ENCODE data around the gene CCDC149. TPM values are rescaled to one million over a fixed set of nuclear protein-coding genes. Genes with fewer than 3 reads are reported as not detected.

The CCDC149 gene
- total and polyA plus RNA-seq, 5 experiments from 2014 or later: 0.21 TPM; not detected in 4

DNA sequence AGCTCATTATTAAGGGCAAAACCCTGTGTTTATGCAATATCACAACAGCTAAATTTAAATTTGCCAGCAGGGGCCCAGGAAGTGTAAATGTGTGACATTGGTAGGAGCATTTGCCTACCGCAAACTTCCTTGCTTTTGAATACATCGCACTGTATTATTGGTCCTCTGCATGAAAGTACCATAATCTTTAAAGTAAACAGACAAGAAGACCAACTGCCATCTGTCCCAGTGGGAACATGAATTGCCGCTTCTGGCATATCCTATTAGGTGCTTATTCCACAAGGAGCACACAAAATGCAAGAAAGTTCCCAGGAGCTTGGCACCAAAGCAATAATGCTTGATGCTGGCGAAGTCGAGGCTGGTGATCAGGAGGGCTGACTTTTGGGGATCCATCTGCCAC, 66.1 kb downstream of the CCDC149 start:
- POLR2A ChIA-PET: no interaction called here
- no peak for DNase-seq
- Mint-ChIP-seq H3K4me3 (no peak overlapping the region), H3K27ac (no peak overlapping the region), H3K9me3 (no peaks in the 10 kb centered on the region), H3K4me1 (no peaks in the 10 kb centered on the region), H3K27me3 (peaks cover 0 to 15% (median 0%) of the 10 kb centered on the region in 5 donors), H3K36me3 (no peaks in the 10 kb centered on the region)
- ATAC-seq: no peak

DNA sequence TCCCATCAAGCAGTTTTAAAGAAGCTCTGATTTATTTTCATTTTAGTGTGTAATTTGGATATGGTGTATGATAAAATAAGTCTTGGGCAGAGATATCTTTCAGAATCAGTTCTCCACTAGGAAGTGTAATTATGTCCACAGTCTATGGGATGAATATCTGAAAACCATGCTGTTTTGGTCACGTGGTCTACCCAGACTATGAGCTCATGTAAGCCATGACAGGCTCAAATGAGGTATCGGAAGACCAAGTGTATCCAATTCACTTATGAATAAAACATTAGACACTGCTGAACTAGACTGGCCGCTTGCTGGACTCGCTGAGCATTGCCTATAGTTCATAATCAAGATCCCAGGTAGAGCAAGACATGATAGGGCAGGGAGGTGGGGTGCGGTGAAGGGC, 66.9 kb downstream of the CCDC149 start:
- POLR2A ChIA-PET: no interaction called here
- Mint-ChIP-seq H3K4me1 (no peaks in the 10 kb centered on the region), H3K27ac (no peak overlapping the region), H3K27me3 (peaks cover 0 to 15% (median 0%) of the 10 kb centered on the region in 5 donors), H3K9me3 (no peaks in the 10 kb centered on the region), H3K36me3 (no peaks in the 10 kb centered on the region), H3K4me3 (no peak overlapping the region)
- DNase-seq: no peak
- no peak for ATAC-seq

DNA sequence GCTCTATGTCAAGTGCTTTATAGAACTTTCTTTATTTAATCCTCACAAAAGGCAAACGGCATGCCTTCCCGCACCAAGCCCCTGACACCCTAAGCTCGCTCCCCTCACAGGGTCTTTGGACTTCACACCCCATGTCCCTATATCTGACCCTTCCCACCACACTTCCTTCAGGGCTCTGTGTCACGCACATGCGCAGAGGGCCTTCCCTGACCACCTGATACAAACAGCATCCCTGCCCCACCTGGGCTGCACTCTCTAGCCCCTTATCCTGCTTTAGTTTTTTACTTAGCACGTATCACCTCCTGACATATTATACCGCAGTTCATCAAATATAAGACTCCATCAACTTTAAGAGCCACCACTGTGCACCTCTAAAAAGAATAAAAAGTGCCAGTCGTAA, 67.7 kb downstream of the CCDC149 start:
- POLR2A ChIA-PET: no interaction called here
- no peaks in the 10 kb centered on the region for H3K36me3 Mint-ChIP-seq
- no peaks in the 10 kb centered on the region for H3K9me3 Mint-ChIP-seq
- peaks cover 0 to 13% (median 0%) of the 10 kb centered on the region in 5 donors for H3K27me3 Mint-ChIP-seq
- H3K4me3 Mint-ChIP-seq: peak overlapping the region in 1 of 10 donors; percentile 12
- no peak overlapping the region for H3K27ac Mint-ChIP-seq
- DNase-seq (no peak), ATAC-seq (no peak)
- H3K4me1 Mint-ChIP-seq: no peaks in the 10 kb centered on the region

DNA sequence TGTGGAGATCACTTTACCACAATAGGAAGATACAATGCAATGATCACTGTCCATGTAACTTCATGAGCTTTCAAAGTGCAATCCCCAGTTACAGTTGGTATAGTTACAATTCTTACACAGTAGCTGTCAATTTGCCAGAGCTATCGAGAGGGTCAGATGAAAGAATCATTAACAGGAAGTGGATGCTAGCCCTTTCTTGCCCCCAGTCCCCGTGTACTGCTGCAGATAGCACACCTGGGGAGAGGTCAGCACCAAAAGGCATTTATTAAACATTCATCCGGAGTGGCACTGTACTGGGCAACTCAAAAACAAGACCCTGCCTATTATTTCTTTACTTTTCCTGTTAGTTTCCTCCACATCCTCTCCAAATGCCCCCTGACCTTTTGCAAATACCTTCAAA, 69.7 kb downstream of the CCDC149 start:
- H3K27ac Mint-ChIP-seq: no peak overlapping the region
- no peak for ATAC-seq
- POLR2A ChIA-PET: no interaction called here

DNA sequence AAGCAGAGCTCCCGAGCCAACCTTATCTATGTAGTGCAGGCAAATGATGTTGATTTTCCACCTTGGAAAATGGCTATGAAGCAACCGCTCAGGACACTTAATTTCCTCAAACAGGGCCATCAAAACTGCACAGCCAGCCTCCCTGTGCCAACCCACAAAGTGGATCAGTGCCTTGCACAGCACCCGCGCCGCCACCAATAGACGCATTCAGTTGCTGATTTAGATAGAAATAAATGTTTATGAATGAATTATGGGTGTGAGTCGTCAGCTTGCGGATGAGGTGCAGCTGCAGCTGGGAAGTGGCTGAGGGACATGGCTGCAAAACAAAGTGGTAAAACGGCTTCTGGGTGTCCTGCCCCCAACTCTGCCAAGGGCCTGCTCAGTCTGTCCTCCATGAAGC, 70.5 kb downstream of the CCDC149 start:
- POLR2A ChIA-PET: no interaction called here
- H3K9me3 Mint-ChIP-seq: no peaks in the 10 kb centered on the region
- H3K4me1 Mint-ChIP-seq: no peaks in the 10 kb centered on the region
- H3K27ac Mint-ChIP-seq: no peak overlapping the region
- DNase-seq (no peak), ATAC-seq (no peak)
- H3K36me3 Mint-ChIP-seq: no peaks in the 10 kb centered on the region
- no peak overlapping the region for H3K4me3 Mint-ChIP-seq
- H3K27me3 Mint-ChIP-seq: peaks cover 0 to 10% (median 0%) of the 10 kb centered on the region in 5 donors

More for the DNA sequence above, 69.7 kb downstream of the CCDC149 start:
- Mint-ChIP-seq H3K36me3 (no peaks in the 10 kb centered on the region), H3K27me3 (peaks cover 0 to 10% (median 0%) of the 10 kb centered on the region in 5 donors), H3K4me1 (no peaks in the 10 kb centered on the region), H3K9me3 (no peaks in the 10 kb centered on the region), H3K4me3 (no peak overlapping the region)
- no peak for DNase-seq

DNA sequence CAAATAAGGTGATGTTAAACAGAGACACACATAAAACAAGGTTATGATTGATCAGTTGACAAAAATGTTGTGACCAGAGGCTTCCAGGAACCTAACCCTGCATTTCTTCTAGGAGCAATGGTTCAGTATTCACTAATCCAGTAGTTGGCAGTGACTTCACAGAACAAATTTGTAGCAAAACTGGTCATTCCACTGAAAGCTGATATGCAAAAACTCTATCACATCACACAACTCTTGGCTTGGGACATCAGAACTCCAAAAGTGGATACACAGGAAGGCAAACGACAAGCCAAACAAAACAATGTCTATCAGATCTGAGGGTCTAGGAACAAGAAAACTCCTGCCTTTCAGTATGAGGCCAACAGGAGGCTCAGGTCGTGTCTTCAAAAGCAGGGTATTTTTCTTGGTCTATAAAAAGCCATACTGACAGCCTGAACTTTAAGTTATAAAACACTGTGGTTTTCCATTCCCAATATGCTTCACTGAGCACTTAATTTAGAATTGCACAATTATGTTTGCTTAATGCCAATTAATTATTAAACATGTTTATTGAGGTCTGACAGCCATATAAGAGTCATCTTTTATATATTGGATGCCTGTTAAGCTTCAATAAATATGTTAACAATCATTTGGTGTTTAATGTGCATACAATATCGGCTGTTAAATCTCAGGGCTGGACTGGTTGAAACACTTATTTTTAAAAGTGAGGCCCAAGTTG, 71.9 kb downstream of the CCDC149 start:
- Mint-ChIP-seq H3K27ac (no peak overlapping the region), H3K9me3 (no peaks in the 10 kb centered on the region), H3K36me3 (no peaks in the 10 kb centered on the region), H3K4me1 (no peaks in the 10 kb centered on the region), H3K4me3 (no peak overlapping the region), H3K27me3 (peaks cover 0 to 10% (median 0%) of the 10 kb centered on the region in 5 donors)
- DNase-seq (no peak), ATAC-seq (no peak)
- POLR2A ChIA-PET: no interaction called here

DNA sequence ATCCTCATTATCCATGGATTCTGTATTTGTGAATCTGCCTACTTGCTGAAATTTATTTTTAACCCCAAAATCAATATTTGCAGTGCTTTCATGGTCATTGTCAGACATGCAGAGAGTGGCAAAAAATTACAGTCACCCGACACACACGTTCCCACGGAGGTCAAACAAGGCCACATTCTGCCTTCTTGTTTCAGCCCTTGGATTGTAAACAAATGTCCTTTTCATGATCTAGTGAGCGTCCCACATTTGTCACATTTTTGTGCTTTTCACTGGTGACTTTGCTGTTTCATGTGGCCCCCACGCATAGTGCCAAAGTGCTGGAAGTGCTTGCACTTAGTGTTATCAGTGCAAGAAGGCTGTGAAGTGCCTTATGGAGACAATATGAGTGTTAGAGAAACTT, 72.5 kb downstream of the CCDC149 start:
- ATAC-seq: no peak
- no peaks in the 10 kb centered on the region for H3K9me3 Mint-ChIP-seq
- no peaks in the 10 kb centered on the region for H3K4me1 Mint-ChIP-seq
- H3K27ac Mint-ChIP-seq: no peak overlapping the region
- no peak for DNase-seq
- POLR2A ChIA-PET: no interaction called here
- H3K27me3 Mint-ChIP-seq: peaks cover 0 to 8% (median 0%) of the 10 kb centered on the region in 5 donors
- H3K4me3 Mint-ChIP-seq: no peak overlapping the region
- H3K36me3 Mint-ChIP-seq: no peaks in the 10 kb centered on the region

DNA sequence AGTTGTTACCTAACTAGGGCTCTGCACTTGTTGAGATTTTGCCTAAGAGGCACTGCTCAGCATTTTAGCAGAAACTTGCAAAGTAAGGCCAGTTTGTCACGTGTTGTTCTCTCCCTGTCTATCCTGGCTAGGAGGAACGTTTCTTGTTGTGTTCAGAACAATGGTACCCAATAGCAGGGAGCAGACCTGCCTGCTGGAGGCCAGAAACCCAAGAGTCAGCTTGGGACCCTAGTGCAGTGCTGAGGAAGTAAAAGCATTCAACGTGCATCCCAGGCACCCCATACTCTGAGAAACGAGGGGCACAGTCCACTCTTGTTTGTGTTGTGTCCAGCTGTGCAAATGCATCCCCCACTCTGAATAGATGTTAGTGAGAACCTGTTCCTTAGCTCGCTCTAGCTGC, 75.1 kb downstream of the CCDC149 start:
- H3K27me3 Mint-ChIP-seq: no peaks in the 10 kb centered on the region
- no peak overlapping the region for H3K27ac Mint-ChIP-seq
- ATAC-seq: no peak
- POLR2A ChIA-PET: no interaction called here
- no peak for DNase-seq
- no peaks in the 10 kb centered on the region for H3K9me3 Mint-ChIP-seq
- H3K36me3 Mint-ChIP-seq: no peaks in the 10 kb centered on the region
- no peaks in the 10 kb centered on the region for H3K4me1 Mint-ChIP-seq
- no peak overlapping the region for H3K4me3 Mint-ChIP-seq

DNA sequence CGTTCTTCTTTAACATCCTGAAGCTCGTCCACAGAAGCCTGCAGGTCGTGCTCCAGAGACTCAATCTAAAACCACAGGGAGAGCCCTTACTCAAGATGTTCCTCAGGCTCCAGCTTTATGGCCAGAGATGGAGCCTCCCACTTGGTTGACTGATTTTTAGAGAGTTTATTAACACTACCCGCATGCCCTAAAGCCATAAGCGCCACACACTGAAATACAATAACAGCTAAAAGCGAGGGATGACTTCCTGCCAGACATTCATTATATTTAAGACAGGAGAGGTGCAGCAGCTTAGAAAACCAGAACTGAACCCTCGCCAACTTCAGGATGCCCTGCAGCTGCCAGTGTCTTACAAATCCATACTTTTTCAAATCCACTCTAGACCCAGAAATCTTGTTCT, 75.5 kb downstream of the CCDC149 start:
- H3K4me3 Mint-ChIP-seq: no peak overlapping the region
- DNase-seq (no peak), ATAC-seq (no peak)
- POLR2A ChIA-PET: no interaction called here
- H3K9me3 Mint-ChIP-seq: no peaks in the 10 kb centered on the region
- no peaks in the 10 kb centered on the region for H3K27me3 Mint-ChIP-seq
- no peak overlapping the region for H3K27ac Mint-ChIP-seq
- no peaks in the 10 kb centered on the region for H3K4me1 Mint-ChIP-seq
- H3K36me3 Mint-ChIP-seq: no peaks in the 10 kb centered on the region

DNA sequence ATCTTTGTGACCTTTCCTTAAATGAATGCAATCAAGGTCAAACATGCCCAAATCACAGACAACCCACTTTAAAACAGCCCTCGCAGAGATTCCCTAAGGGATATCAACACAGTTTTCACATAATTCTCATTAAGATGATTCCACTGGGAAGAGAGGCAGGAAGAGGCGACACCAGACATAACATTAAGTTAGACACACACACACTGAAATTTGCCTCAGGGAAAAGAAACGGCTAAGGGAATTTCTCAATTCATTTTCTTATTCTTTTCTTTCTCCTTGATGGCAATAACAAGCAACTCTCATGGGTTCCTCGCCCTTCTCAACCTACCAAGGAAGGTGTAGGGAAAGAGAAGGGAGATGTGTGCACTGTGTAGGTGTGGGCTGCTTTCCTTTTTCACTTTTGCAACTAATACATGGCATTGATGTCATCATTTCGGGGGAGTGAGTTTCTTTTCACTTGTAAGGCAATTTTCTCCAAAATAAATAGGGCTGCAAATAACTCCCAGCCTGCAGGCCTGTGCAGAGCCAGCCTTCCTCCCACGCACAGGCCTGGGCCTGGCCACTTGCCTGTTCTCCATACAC, 76.1 kb downstream of the CCDC149 start:
- H3K9me3 Mint-ChIP-seq: no peaks in the 10 kb centered on the region
- no peak overlapping the region for H3K27ac Mint-ChIP-seq
- no peak overlapping the region for H3K4me3 Mint-ChIP-seq
- no peaks in the 10 kb centered on the region for H3K27me3 Mint-ChIP-seq
- DNase-seq (no peak), ATAC-seq (no peak)
- H3K36me3 Mint-ChIP-seq: no peaks in the 10 kb centered on the region
- no peaks in the 10 kb centered on the region for H3K4me1 Mint-ChIP-seq
- POLR2A ChIA-PET: no interaction called here

DNA sequence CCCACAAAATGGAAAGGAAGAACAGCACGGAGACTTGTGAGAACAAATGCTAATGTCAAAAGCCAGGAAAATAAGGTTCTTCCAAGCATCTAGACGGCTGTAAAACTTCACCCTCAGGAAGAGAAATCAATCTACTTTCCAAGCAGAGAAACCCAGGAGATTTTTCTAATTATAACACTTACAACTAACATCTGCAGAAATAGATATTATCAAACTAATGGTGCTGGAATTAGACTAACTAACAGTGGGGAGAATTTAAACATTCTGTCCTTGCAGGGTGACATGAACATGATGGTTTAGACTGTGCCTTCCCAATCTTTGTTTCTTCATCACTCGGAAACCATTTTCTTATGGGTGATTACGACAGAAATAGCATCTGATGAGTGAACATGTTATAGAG, 77.1 kb downstream of the CCDC149 start:
- no peak overlapping the region for H3K4me3 Mint-ChIP-seq
- no peak overlapping the region for H3K27ac Mint-ChIP-seq
- POLR2A ChIA-PET: no interaction called here
- no peaks in the 10 kb centered on the region for H3K9me3 Mint-ChIP-seq
- no peaks in the 10 kb centered on the region for H3K27me3 Mint-ChIP-seq
- DNase-seq: no peak
- no peak for ATAC-seq
- no peaks in the 10 kb centered on the region for H3K4me1 Mint-ChIP-seq
- H3K36me3 Mint-ChIP-seq: no peaks in the 10 kb centered on the region

DNA sequence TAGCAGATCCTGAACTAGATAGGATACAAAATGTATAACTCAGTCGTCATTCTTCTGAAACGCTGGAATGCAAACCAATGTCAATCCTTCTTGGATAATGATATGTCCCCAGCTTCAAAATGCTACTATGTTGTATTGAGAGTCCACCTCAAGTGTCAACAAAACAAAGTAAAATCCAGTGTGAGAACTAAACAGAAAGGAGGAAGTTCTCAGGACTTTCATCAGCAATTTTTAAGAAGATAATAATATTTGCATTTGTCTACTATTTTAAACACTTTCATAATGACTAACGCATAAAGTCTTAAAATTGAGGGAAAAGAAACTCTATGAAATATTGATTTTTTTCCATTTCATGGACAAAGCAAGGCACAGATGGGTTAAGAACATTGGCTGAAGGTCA, 81.2 kb downstream of the CCDC149 start:
- Mint-ChIP-seq H3K4me1 (no peaks in the 10 kb centered on the region), H3K27ac (no peak overlapping the region), H3K4me3 (no peak overlapping the region), H3K36me3 (no peaks in the 10 kb centered on the region), H3K9me3 (peaks cover 0 to 3% (median 0%) of the 10 kb centered on the region in 9 donors), H3K27me3 (peaks cover 4 to 14% (median 7%) of the 10 kb centered on the region in 5 donors)
- POLR2A ChIA-PET: no interaction called here
- DNase-seq (no peak), ATAC-seq (no peak)

DNA sequence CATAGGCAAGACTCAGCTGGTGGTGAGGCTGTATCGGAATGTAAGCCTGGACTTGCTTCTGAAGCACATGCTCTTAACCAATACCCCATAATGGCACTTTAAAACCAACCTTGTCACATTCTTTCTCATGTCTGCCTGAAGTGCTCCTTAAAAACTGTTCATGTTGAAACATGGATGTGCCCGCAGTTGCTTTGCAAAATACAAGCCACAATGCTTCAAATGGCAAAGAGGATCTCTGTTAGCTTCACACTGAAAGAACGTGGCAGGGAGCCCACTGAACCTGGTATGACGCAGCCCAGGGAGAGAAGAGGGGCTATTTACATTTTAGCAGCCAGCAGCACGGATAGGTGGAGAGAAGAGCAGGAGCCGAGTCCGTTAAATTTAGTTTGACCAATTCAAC, 88.1 kb downstream of the CCDC149 start:
- ATAC-seq: no peak
- H3K4me3 Mint-ChIP-seq: no peak overlapping the region
- no peaks in the 10 kb centered on the region for H3K36me3 Mint-ChIP-seq
- H3K9me3 Mint-ChIP-seq: peaks cover 0 to 3% (median 0%) of the 10 kb centered on the region in 9 donors
- H3K27ac Mint-ChIP-seq: no peak overlapping the region
- peaks cover 7 to 23% (median 11%) of the 10 kb centered on the region in 5 donors for H3K27me3 Mint-ChIP-seq
- POLR2A ChIA-PET: no interaction called here
- no peak for DNase-seq
- H3K4me1 Mint-ChIP-seq: no peaks in the 10 kb centered on the region

DNA sequence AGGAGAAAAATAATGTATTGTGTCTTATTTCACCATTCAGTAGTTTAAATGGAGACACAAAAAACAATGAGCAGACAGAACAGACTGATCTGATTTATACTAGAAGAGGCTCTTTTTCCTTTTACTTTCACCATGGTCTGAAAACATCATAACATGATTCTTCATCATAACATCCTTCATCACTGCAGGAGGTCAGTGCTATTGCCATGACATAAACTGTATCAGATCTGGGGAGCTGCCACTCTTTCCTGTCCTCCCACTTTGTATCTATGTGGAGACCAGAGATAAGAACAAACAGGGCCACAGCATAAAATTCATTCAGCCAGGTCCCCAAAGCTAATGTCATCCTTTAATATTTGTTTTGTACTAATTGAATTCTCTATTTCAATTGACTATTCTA, 92.3 kb downstream of the CCDC149 start:
- POLR2A ChIA-PET: no interaction called here
- no peak overlapping the region for H3K27ac Mint-ChIP-seq
- H3K4me1 Mint-ChIP-seq: no peaks in the 10 kb centered on the region
- DNase-seq (no peak), ATAC-seq (no peak)
- no peaks in the 10 kb centered on the region for H3K36me3 Mint-ChIP-seq
- H3K9me3 Mint-ChIP-seq: peaks cover 0 to 3% (median 0%) of the 10 kb centered on the region in 9 donors
- H3K27me3 Mint-ChIP-seq: peaks cover 0 to 11% (median 2%) of the 10 kb centered on the region in 5 donors
- no peak overlapping the region for H3K4me3 Mint-ChIP-seq

All from naive thymus-derived CD8-positive, alpha-beta T cell (primary cell).